ENCODE data around the gene HNRNPK. TPM values are rescaled to one million over a fixed set of nuclear protein-coding genes. Genes with fewer than 3 reads are reported as not detected.

Gene HNRNPK
- total RNA-seq, 4 donors from 2014 or later: 132 to 406 (median 278) TPM

DNA sequence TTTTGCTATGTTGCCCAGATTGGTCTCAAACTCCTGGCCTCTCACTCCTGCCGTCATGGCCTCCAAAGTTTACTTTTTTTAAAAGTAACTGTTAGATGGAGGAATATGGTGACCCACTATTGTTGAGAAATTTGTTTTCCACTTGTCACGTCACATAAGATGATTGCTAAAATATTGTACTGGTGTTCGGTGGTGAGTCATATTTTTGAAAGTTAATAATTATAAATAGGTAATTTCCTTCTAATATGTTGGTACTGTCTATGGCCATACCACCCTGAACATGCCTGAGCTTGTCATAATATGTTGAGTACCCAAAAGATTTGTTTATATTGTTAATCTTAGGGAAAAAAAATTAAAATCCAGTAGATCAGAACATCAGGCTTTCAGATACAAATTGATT lies 23.2 kb upstream of the HNRNPK start:
- Histone ChIP-seq H3K9me3 (no peaks in the 10 kb centered on the region), H3K27me3 (no peaks in the 10 kb centered on the region), H3K36me3 (peaks cover 0 to 8% (median 0%) of the 10 kb centered on the region in 4 donors), H3K4me1 (peaks cover 0 to 21% (median 0%) of the 10 kb centered on the region in 4 donors), H3K4me3 (no peak overlapping the region), H3K27ac (no peak overlapping the region)
- intact Hi-C loops (cut with DNase I; ENCODE audit: low total_unique reads): no loop called here
- in situ Hi-C loops (cut with MboI; ENCODE audit: low pct_ligation_motif_present in 1 of 4, low pct_unique_long_range_greater_than_20kb in 1 of 4, low sequenced_read_pairs in 3 of 4): no loop called here
- WGBS, 2 donors (ENCODE audit: low coverage in 1 of 2): 90 to 97% methylated on average over 3 of the region's 3 CpGs
- DNase-seq: no peak
- TF ChIP-seq POLR2AphosphoS5 (IDR thresholded peaks at IDR 0.05): no peak
- no peak for TF ChIP-seq POLR2A (IDR thresholded peaks at IDR 0.05)
- no peak for TF ChIP-seq EP300 (IDR thresholded peaks at IDR 0.05; ENCODE audit: low read depth)
- TF ChIP-seq, protein P1, sequence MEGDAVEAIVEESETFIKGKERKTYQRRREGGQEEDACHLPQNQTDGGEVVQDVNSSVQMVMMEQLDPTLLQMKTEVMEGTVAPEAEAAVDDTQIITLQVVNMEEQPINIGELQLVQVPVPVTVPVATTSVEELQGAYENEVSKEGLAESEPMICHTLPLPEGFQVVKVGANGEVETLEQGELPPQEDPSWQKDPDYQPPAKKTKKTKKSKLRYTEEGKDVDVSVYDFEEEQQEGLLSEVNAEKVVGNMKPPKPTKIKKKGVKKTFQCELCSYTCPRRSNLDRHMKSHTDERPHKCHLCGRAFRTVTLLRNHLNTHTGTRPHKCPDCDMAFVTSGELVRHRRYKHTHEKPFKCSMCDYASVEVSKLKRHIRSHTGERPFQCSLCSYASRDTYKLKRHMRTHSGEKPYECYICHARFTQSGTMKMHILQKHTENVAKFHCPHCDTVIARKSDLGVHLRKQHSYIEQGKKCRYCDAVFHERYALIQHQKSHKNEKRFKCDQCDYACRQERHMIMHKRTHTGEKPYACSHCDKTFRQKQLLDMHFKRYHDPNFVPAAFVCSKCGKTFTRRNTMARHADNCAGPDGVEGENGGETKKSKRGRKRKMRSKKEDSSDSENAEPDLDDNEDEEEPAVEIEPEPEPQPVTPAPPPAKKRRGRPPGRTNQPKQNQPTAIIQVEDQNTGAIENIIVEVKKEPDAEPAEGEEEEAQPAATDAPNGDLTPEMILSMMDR (IDR thresholded peaks at IDR 0.05): no peak

DNA sequence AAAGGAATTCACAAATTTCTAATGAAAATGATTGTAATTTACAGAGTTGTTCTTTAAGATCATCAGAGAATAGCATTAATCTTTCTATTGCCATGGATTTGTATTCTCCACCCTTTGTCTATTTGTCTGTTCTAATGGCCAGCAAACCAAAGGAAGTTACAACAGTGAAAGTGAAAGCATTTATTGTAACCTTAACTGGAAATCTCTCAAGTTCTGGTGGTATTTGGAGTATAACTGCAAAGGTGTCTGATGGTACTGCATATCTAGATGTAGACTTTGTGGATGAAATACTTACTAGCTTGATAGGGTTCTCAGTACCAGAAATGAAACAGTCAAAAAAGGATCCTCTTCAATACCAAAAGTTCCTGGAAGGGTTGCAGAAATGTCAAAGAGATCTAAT lies 22.3 kb upstream of the HNRNPK start:
- DNase-seq: no peak
- H3K4me3 ChIP-seq: no peak overlapping the region
- intact Hi-C loops (cut with DNase I; ENCODE audit: low total_unique reads) (no loop called here), in situ Hi-C loops (cut with MboI; ENCODE audit: low pct_ligation_motif_present in 1 of 4, low pct_unique_long_range_greater_than_20kb in 1 of 4, low sequenced_read_pairs in 3 of 4) (no loop called here)
- TF ChIP-seq, protein P1 (IDR thresholded peaks at IDR 0.05): no peak
- TF ChIP-seq POLR2A (IDR thresholded peaks at IDR 0.05): no peak
- TF ChIP-seq POLR2AphosphoS5 (IDR thresholded peaks at IDR 0.05): no peak
- no peak for TF ChIP-seq EP300 (IDR thresholded peaks at IDR 0.05; ENCODE audit: low read depth)
- peaks cover 0 to 8% (median 0%) of the 10 kb centered on the region in 4 donors for H3K36me3 ChIP-seq
- H3K4me1 ChIP-seq: peaks cover 0 to 21% (median 0%) of the 10 kb centered on the region in 4 donors
- no peak overlapping the region for H3K27ac ChIP-seq
- H3K27me3 ChIP-seq: no peaks in the 10 kb centered on the region
- no peaks in the 10 kb centered on the region for H3K9me3 ChIP-seq

DNA sequence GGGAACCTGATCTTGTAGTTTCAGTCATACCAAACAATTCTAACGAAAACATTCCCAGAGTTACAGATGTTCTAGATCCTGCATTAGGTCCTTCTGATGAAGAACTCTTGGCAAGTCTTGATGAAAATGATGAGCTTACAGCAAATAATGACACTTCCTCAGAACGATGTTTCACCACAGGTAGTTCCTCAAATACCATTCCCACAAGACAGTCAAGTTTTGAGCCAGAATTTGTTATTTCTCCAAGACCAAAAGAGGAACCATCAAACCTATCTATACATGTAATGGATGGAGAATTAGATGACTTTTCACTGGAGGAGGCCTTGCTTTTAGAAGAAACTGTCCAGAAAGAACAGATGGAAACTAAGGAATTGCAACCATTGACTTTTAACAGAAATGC lies 21.6 kb upstream of the HNRNPK start:
- intact Hi-C loops (cut with DNase I; ENCODE audit: low total_unique reads) (no loop called here), in situ Hi-C loops (cut with MboI; ENCODE audit: low pct_ligation_motif_present in 1 of 4, low pct_unique_long_range_greater_than_20kb in 1 of 4, low sequenced_read_pairs in 3 of 4) (no loop called here)
- Histone ChIP-seq H3K36me3 (peaks cover 0 to 8% (median 0%) of the 10 kb centered on the region in 4 donors), H3K27ac (no peak overlapping the region), H3K4me3 (no peak overlapping the region), H3K27me3 (no peaks in the 10 kb centered on the region), H3K4me1 (peaks cover 0 to 21% (median 0%) of the 10 kb centered on the region in 4 donors), H3K9me3 (no peaks in the 10 kb centered on the region)
- DNase-seq: no peak
- TF ChIP-seq EP300 (IDR thresholded peaks at IDR 0.05; ENCODE audit: low read depth): no peak
- TF ChIP-seq POLR2A (IDR thresholded peaks at IDR 0.05): no peak
- TF ChIP-seq POLR2AphosphoS5 (IDR thresholded peaks at IDR 0.05): no peak
- TF ChIP-seq, protein P1 (IDR thresholded peaks at IDR 0.05): no peak
- WGBS, 2 donors (ENCODE audit: low coverage in 1 of 2): 83 to 88% methylated on average over 1 to 2 of the region's 2 CpGs

DNA sequence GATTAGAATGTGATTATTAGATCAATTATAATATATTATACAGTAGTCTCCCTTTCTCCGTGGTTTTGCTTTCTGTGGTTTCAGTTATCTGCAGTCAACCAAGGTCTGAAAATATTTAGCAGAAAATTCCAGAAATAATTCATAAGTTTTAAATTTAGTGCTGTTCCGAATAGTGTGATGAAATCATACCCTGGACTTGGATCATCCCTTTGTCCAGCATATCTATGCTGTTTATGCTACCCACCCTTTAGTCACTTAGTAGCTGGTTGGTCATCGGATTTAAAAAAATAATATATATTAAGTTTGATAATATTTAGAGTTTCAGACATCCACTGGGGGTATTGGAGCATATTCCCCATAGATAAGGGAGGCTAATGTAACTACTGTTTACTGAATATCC lies 20.2 kb upstream of the HNRNPK start:
- 91 to 92% methylated on average over 3 of the region's 3 CpGs for WGBS, 2 donors (ENCODE audit: low coverage in 1 of 2)
- H3K4me1 ChIP-seq: peaks cover 0 to 21% (median 0%) of the 10 kb centered on the region in 4 donors
- no peak overlapping the region for H3K4me3 ChIP-seq
- no peak for TF ChIP-seq POLR2AphosphoS5 (IDR thresholded peaks at IDR 0.05)
- no peak for TF ChIP-seq POLR2A (IDR thresholded peaks at IDR 0.05)
- TF ChIP-seq, protein P1 (IDR thresholded peaks at IDR 0.05): no peak
- TF ChIP-seq EP300 (IDR thresholded peaks at IDR 0.05; ENCODE audit: low read depth): no peak
- intact Hi-C loops (cut with DNase I; ENCODE audit: low total_unique reads): no loop called here
- peaks cover 0 to 8% (median 0%) of the 10 kb centered on the region in 4 donors for H3K36me3 ChIP-seq
- DNase-seq: no peak
- H3K27me3 ChIP-seq: no peaks in the 10 kb centered on the region
- no peaks in the 10 kb centered on the region for H3K9me3 ChIP-seq
- H3K27ac ChIP-seq: no peak overlapping the region
- in situ Hi-C loops (cut with MboI; ENCODE audit: low pct_ligation_motif_present in 1 of 4, low pct_unique_long_range_greater_than_20kb in 1 of 4, low sequenced_read_pairs in 3 of 4): no loop called here
